Spleen (tissue), 11 donors: ENCODE measurements around the gene RRM1. TPM values are rescaled to one million over a fixed set of nuclear protein-coding genes. Genes with fewer than 3 reads are reported as not detected.

Experiments
- DNase-seq: peaks from one replicate; pipeline ENCODE4 v3.0.0-alpha.2; 2020
- H3K27ac ChIP-seq, 8 donors: fragments of 200-600 bp; sonication (generic) in 7 of 8; 1 replicate in 4 of 8; 2 replicates in 4 of 8; pipeline versions ENCODE4 v1.5.0 to v1.8.0; 2016 to 2021; ENCODE audit warnings: inconsistent platforms in 4 of 8, mild to moderate bottlenecking in 4 of 8, moderate library complexity in 1 of 8
- H3K27me3 ChIP-seq, 7 donors: fragments of 200-600 bp; sonication (generic) in 6 of 7; replicated peaks in 1 of 7; 1 replicate in 4 of 7; 2 replicates in 3 of 7; pipeline versions ENCODE4 v1.5.0 to v1.8.0; 2016 to 2021; ENCODE audit warnings: inconsistent platforms in 3 of 7, mild to moderate bottlenecking in 1 of 7
- H3K36me3 ChIP-seq, 6 donors: fragments of 200-600 bp; sonication (generic) in 5 of 6; 1 replicate in 4 of 6; 2 replicates in 2 of 6; pipeline versions ENCODE4 v1.5.0 to v1.8.0; 2016 to 2021; ENCODE audit warnings: inconsistent platforms in 2 of 6
- H3K4me1 ChIP-seq, 6 donors: fragments of 200-600 bp; sonication (generic) in 5 of 6; 1 replicate in 3 of 6; 2 replicates in 3 of 6; pipeline versions ENCODE4 v1.5.0 to v1.8.0; 2016 to 2021; ENCODE audit warnings: inconsistent platforms in 3 of 6
- H3K4me3 ChIP-seq, 8 donors: fragments of 200-600 bp; sonication (generic) in 7 of 8; 1 replicate in 4 of 8; 2 replicates in 4 of 8; pipeline versions ENCODE4 v1.5.0 to v1.8.0; 2016 to 2021; ENCODE audit warnings: inconsistent platforms in 4 of 8, mild to moderate bottlenecking in 4 of 8, moderate library complexity in 2 of 8
- H3K9me3 ChIP-seq, 8 donors: fragments of 200-600 bp; sonication (generic) in 7 of 8; 1 replicate in 4 of 8; 2 replicates in 4 of 8; pipeline versions ENCODE4 v1.5.0 to v1.8.0; 2016 to 2021; ENCODE audit warnings: inconsistent platforms in 4 of 8
- CTCF ChIP-seq, 11 experiments: fragments of 200-600 bp in 7 of 11; fragments of 450-650 bp in 4 of 11; sonication (generic) in 4 of 11; IDR thresholded peaks in 8 of 11; conservative IDR thresholded peaks in 3 of 11; 1 replicate in 7 of 11; 2 replicates in 4 of 11; pipeline versions ENCODE4 v1.4.0 to v1.8.0; 2016 to 2021; ENCODE audit warnings: antibody characterized with exemption in 11 of 11, inconsistent platforms in 4 of 11, mild to moderate bottlenecking in 1 of 11
- POLR2A ChIP-seq, 3 donors: fragments of 450-650 bp; IDR thresholded peaks; one replicate each; pipeline ENCODE4 v1.5.1; 2017; ENCODE audit warnings: antibody characterized with exemption in 3 of 3, mild to moderate bottlenecking in 1 of 3
- POLR2AphosphoS5 ChIP-seq, 3 donors: sonication (generic); formaldehyde crosslinking; IDR thresholded peaks; one replicate each; pipeline ENCODE4 v1.5.1; 2017; ENCODE audit warnings: antibody characterized with exemption in 3 of 3
- WGBS, 5 donors: extraction: QIAGEN DNeasy Blood & Tissue Kit in 3 of 5; methylation state at CpG; one replicate each; pipeline versions ENCODE4 v1.1.5 to v1.1.7; 2013 to 2018; 5-methylcytosine and 5-hydroxymethylcytosine counted together
- intact Hi-C: fragments of 100-400 bp; cut with DNase I; formaldehyde crosslinking; loops from one replicate; pipeline ENCODE4 v1.15.0; 2023; ENCODE audit warnings: low total_unique reads
- polyA plus RNA-seq, 3 donors: library from polyadenylated mRNA; stranded (reverse); fragments of 200-250 nt; gene quantifications; one replicate each; pipeline ENCODE4 v1.2.1, GENCODE V29; 2013
- total RNA-seq, 7 donors: library from RNA; depleted of rRNA in 3 of 7; stranded (reverse); fragments of >200 nt in 3 of 7; fragmentation: NEBNext Ultra II Directional in 4 of 7; extraction: Animal tissue kit (Norgen Biotek cat#: 25700) in 4 of 7; gene quantifications; one replicate each; pipeline versions ENCODE4 v1.1.0 to v1.2.1, GENCODE V29; 2016 to 2021
- donor health status: healthy with polysubstance abuse.
- donor health status: DM: no; HTN: no; CAD: no; lungs with moderate emphysema.
- donor health status: DM: no; HTN: no; CAD: no.
- donor health status: Bipolar disorder and iron deficiency.
- donor health status: healthy.
- donor health status: DM: no; HTN: no; CAD: no.
- donor health status: DM: yes; HTN: yes; CAD: no.

RRM1 gene
- total and polyA plus RNA-seq, 10 donors = 6.6 to 37.6 (median 24.1) TPM

- no peak for DNase-seq
- whole genome bisulfite sequencing, 5 donors = 75 to 83% (median 79%) methylated on average over 4 of the region's 4 CpGs
- Histone ChIP-seq H3K4me3 (no peak overlapping the region), H3K4me1 (peaks cover 12 to 59% (median 32%) of the 10 kb centered on the region in 6 donors), H3K36me3 (peaks cover 0 to 82% (median 18%) of the 10 kb centered on the region in 6 donors), H3K9me3 (no peaks in the 10 kb centered on the region), H3K27me3 (no peaks in the 10 kb centered on the region), H3K27ac (peak overlapping the region in 4 of 8 donors; percentile 6 to 67 (median 16))
- intact Hi-C loops = loop anchor here (10.0 kb wide), 1 partner anchor 116 kb away; no protein-coding TSS in a partner anchor
- TF ChIP-seq POLR2AphosphoS5 (IDR thresholded peaks at IDR 0.05) = peak in 1 of 3 donors; percentile 27
- no peak for TF ChIP-seq CTCF (IDR thresholded peaks at IDR 0.05 in 8 of 11, conservative IDR thresholded peaks at IDR 0.05 in 3 of 11)
Measured at GRCh38 chr11:4060182-4060923, 34.2 kb upstream of the RRM1 start.

GRCh38 chr11:4061700-4062099 is 32.9 kb upstream of the RRM1 start:
- H3K36me3 ChIP-seq = peaks cover 0 to 71% (median 15%) of the 10 kb centered on the region in 6 donors
- intact Hi-C loops = loop anchor here (10.0 kb wide), 1 partner anchor 117 kb away; no protein-coding TSS in a partner anchor
- no peak overlapping the region for H3K27ac ChIP-seq
- H3K4me3 ChIP-seq = no peak overlapping the region
- H3K4me1 ChIP-seq = peaks cover 14 to 72% (median 44%) of the 10 kb centered on the region in 6 donors
- DNase-seq = no peak
- WGBS, 5 donors = 83 to 97% (median 94%) methylated on average over 1 of the region's 1 CpG
- H3K27me3 ChIP-seq = no peaks in the 10 kb centered on the region
- no peak for TF ChIP-seq POLR2A (IDR thresholded peaks at IDR 0.05)
- no peaks in the 10 kb centered on the region for H3K9me3 ChIP-seq

GRCh38 chr11:4063348-4063747 is 31.3 kb upstream of the RRM1 start:
- H3K27ac ChIP-seq = no peak overlapping the region
- peaks cover 0 to 64% (median 15%) of the 10 kb centered on the region in 6 donors for H3K36me3 ChIP-seq
- 92 to 96% (median 93%) methylated on average over 3 of the region's 3 CpGs for WGBS, 5 donors
- TF ChIP-seq POLR2A (IDR thresholded peaks at IDR 0.05) (no peak), CTCF (IDR thresholded peaks at IDR 0.05 in 8 of 11, conservative IDR thresholded peaks at IDR 0.05 in 3 of 11) (no peak), POLR2AphosphoS5 (IDR thresholded peaks at IDR 0.05) (no peak)
- no peak for DNase-seq
- peaks cover 9 to 73% (median 46%) of the 10 kb centered on the region in 6 donors for H3K4me1 ChIP-seq
- no peak overlapping the region for H3K4me3 ChIP-seq
- no peaks in the 10 kb centered on the region for H3K27me3 ChIP-seq
- H3K9me3 ChIP-seq = no peaks in the 10 kb centered on the region
- intact Hi-C loops = loop anchor here (10.0 kb wide), 1 partner anchor 119 kb away; no protein-coding TSS in a partner anchor

- Histone ChIP-seq H3K36me3 (peaks cover 0 to 53% (median 13%) of the 10 kb centered on the region in 6 donors), H3K4me3 (no peak overlapping the region), H3K27me3 (no peaks in the 10 kb centered on the region), H3K4me1 (peaks cover 4 to 73% (median 49%) of the 10 kb centered on the region in 6 donors), H3K27ac (peak overlapping the region in 1 of 8 donors; percentile 3), H3K9me3 (no peaks in the 10 kb centered on the region)
- 96 to 100% (median 100%) methylated on average over 1 of the region's 1 CpG for WGBS, 5 donors
- intact Hi-C loops = loop anchor here (10.0 kb wide), 1 partner anchor 120 kb away; no protein-coding TSS in a partner anchor
- DNase-seq = no peak
- TF ChIP-seq POLR2AphosphoS5 (IDR thresholded peaks at IDR 0.05) (no peak), POLR2A (IDR thresholded peaks at IDR 0.05) (no peak), CTCF (IDR thresholded peaks at IDR 0.05 in 8 of 11, conservative IDR thresholded peaks at IDR 0.05 in 3 of 11) (no peak)
Measured at GRCh38 chr11:4064278-4064955, 30.2 kb upstream of the RRM1 start.
